Measurements from ENCODE around the gene DENND4C.
"Not testable (repeated sequence)": the region's sequence is repeated elsewhere in the genome, so short reads cannot be mapped to it uniquely, and the experiment has no call there.

- not testable (repeated sequence) for TF ChIP-seq CTCF (IDR thresholded peaks at IDR 0.05); ZFX (IDR thresholded peaks at IDR 0.05; ENCODE audit: borderline replicate concordance)
Measured at GRCh38 chr9:19251203-19251602, 20.7 kb downstream of the DENND4C start.

All from 22Rv1 (cell line).